SK-N-MC (cell line): ENCODE data around the gene CEACAM6.

Experiments used
- EZH2 ChIP-seq: fragments of 200-600 bp; sonication (generic); IDR thresholded peaks from one replicate; pipeline ENCODE4 v1.6.1; 2017; ENCODE audit warnings: antibody characterized with exemption
- POLR2AphosphoS5 ChIP-seq: IDR thresholded peaks from 2 replicates; pipeline ENCODE4 v1.6.1; 2012; ENCODE audit warnings: mild to moderate bottlenecking, low read depth, low read length, borderline replicate concordance

DNA sequence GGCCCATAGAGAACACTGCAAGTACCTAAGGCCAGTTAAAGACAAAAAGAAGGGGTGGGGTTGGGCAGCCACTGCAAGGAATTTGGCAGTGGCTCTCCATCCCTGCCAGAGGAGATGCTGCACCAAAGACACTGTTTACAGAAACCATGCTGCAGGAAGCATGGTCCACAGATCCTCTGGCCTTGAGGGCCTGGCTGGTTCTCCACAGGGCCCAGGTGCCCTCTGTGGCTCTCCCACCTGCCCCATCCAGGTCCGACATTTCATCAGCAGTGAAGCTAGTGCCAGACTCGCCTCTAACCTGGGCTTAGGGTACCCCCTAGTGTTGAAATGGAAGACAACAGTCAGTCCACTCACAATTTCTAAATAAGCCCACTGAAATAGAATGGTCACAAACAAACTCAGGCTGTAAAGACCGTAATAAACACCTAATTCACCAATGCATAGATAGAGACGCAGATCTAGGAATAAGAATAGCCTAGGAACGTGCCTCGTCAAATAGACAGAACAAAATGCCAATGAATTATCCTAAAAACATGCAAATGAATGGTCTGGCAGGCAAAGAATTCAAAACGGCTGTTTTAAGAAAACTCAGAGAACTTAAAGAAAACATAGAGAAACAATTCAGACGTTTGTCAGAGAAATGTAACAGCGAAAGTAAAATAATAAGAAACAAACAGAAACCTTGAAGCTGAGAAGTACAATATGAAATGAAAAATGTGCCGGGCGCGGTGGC is 65.8 kb downstream of the CEACAM6 start:
- no peak for TF ChIP-seq EZH2
- no peak for TF ChIP-seq POLR2AphosphoS5
